Left lung (tissue), 10 donors: ENCODE data around the gene SHISA5. TPM values are rescaled to one million over a fixed set of nuclear protein-coding genes. Genes with fewer than 3 reads are reported as not detected.

Experiments
- ATAC-seq: fragments of 200-7000 bp; cut with Tn5 transposase; one replicate; pipeline ENCODE4 v1.9.1; 2020; ENCODE audit warnings: moderate library complexity
- DNase-seq, 4 donors: peaks; one replicate each; pipeline ENCODE4 v3.0.0-alpha.2; 2013 to 2020
- H3K27ac ChIP-seq, 2 donors: fragments of 200-600 bp; sonication (generic) in 1 of 2; one replicate each; pipeline versions ENCODE4 v1.5.0 to v1.8.0; 2020 to 2021
- H3K27me3 ChIP-seq, 2 donors: fragments of 200-600 bp; sonication (generic) in 1 of 2; one replicate each; pipeline versions ENCODE4 v1.5.0 to v1.8.0; 2020 to 2021
- H3K36me3 ChIP-seq, 2 donors: fragments of 200-600 bp; sonication (generic) in 1 of 2; one replicate each; pipeline versions ENCODE4 v1.5.0 to v1.8.0; 2020 to 2021
- H3K4me1 ChIP-seq, 2 donors: fragments of 200-600 bp; one replicate each; pipeline ENCODE4 v1.8.0; 2021
- H3K4me3 ChIP-seq, 2 donors: fragments of 200-600 bp; sonication (generic) in 1 of 2; one replicate each; pipeline versions ENCODE4 v1.5.0 to v1.8.0; 2020 to 2021; ENCODE audit warnings: mild to moderate bottlenecking in 1 of 2
- H3K9me3 ChIP-seq, 2 donors: fragments of 200-600 bp; sonication (generic) in 1 of 2; one replicate each; pipeline versions ENCODE4 v1.5.0 to v1.8.0; 2020 to 2021
- CTCF ChIP-seq, 2 donors: fragments of 200-600 bp; sonication (generic) in 1 of 2; IDR thresholded peaks; one replicate each; pipeline versions ENCODE4 v1.5.0 to v1.8.0; 2021; ENCODE audit warnings: antibody characterized with exemption in 2 of 2
- intact Hi-C, 2 donors: fragments of 100-400 bp; cut with DNase I; formaldehyde crosslinking; loops; one replicate each; pipeline versions ENCODE4 v1.11.2 to v1.14.2; 2022
- microRNA-seq, 2 donors: library from miRNA; unstranded; fragments of <30 nt; microRNA quantifications; one replicate each; pipeline ENCODE4, GENCODE V29; 2019
- polyA plus RNA-seq, 6 donors: library from polyadenylated mRNA; unstranded; fragments of 120-200 nt; gene quantifications; one replicate each; pipeline ENCODE4 v1.2.1, GENCODE V29; 2013; ENCODE audit not compliant: insufficient read length in 6 of 6
- total RNA-seq, 2 donors: library from RNA; stranded (reverse); fragmentation: NEBNext Ultra II Directional; extraction: Animal tissue kit (Norgen Biotek cat#: 25700); gene quantifications; one replicate each; pipeline ENCODE4 v1.2.1, GENCODE V29; 2021
- donor health status: DM: no; HTN: yes; CAD: no.
- donor health status: DM: no; HTN: no; CAD: no.

Gene SHISA5
- total and polyA plus RNA-seq, 8 donors = 99.2 to 206 (median 114) TPM

GRCh38 chr3:48419149-48419548 is 84.8 kb downstream of the SHISA5 start:
- H3K9me3 ChIP-seq = no peaks in the 10 kb centered on the region
- no peak overlapping the region for H3K27ac ChIP-seq
- ATAC-seq (no peak), DNase-seq (peak in 1 of 4 donors; percentile 35)
- intact Hi-C loops = no loop called here
- peaks cover 0 to 58% of the 10 kb centered on the region in 2 donors for H3K36me3 ChIP-seq
- no peak overlapping the region for H3K4me3 ChIP-seq
- no peak for TF ChIP-seq CTCF (IDR thresholded peaks at IDR 0.05)
- H3K4me1 ChIP-seq = no peaks in the 10 kb centered on the region
- no peaks in the 10 kb centered on the region for H3K27me3 ChIP-seq

GRCh38 chr3:48418651-48419050 is 85.3 kb downstream of the SHISA5 start:
- Histone ChIP-seq H3K4me3 (no peak overlapping the region), H3K27me3 (no peaks in the 10 kb centered on the region), H3K9me3 (no peaks in the 10 kb centered on the region), H3K4me1 (no peaks in the 10 kb centered on the region), H3K36me3 (peaks cover 0 to 63% of the 10 kb centered on the region in 2 donors), H3K27ac (no peak overlapping the region)
- intact Hi-C loops = no loop called here
- ATAC-seq = no peak
- peak in 1 of 4 donors; percentile 50 for DNase-seq
- no peak for TF ChIP-seq CTCF (IDR thresholded peaks at IDR 0.05)

- no peak for ATAC-seq
- peaks cover 0 to 62% of the 10 kb centered on the region in 2 donors for H3K36me3 ChIP-seq
- H3K27ac ChIP-seq = no peak overlapping the region
These were observed 85.8 kb downstream of the SHISA5 start for GRCh38 chr3:48418140-48418539.

More at GRCh38 chr3:48418140-48418539, 85.8 kb downstream of the SHISA5 start:
- H3K4me3 ChIP-seq = no peak overlapping the region
- DNase-seq = peak in 1 of 4 donors; percentile 67
- no peaks in the 10 kb centered on the region for H3K4me1 ChIP-seq
- H3K27me3 ChIP-seq = no peaks in the 10 kb centered on the region
- no peak for TF ChIP-seq CTCF (IDR thresholded peaks at IDR 0.05)
- intact Hi-C loops = no loop called here
- H3K9me3 ChIP-seq = no peaks in the 10 kb centered on the region

Small RNAs within 50 kb of the gene (microRNA-seq; reads per million reads assigned to microRNA genes)
- 0 to 0.34 reads per million in 2 donors for gene MIR6823

Other genes with a start within 250 kb of the SHISA5 start
- 10 to 100 TPM; 26.5 to 29.0 TPM for gene NME6, start 202.8 kb downstream of the SHISA5 start, total RNA-seq
- 10 to 100 TPM; 27.0 to 30.9 (median 29.5) TPM for gene NME6, start 202.8 kb downstream of the SHISA5 start, polyA plus RNA-seq
- gene SPINK8, start 170.5 kb downstream of the SHISA5 start, total RNA-seq = not detected
- gene SPINK8, start 170.5 kb downstream of the SHISA5 start, polyA plus RNA-seq = not detected
- gene FBXW12, start 132.0 kb downstream of the SHISA5 start, total RNA-seq = not detected
- gene FBXW12, start 132.0 kb downstream of the SHISA5 start, polyA plus RNA-seq = under 1 TPM; 0.24 to 0.44 (median 0.37) TPM
- gene PLXNB1, start 74.1 kb downstream of the SHISA5 start, total RNA-seq = 100 to 1,000 TPM in 1 of 2 donors, 10 to 100 TPM in 1; 65.0 to 128 TPM
- gene PLXNB1, start 74.1 kb downstream of the SHISA5 start, polyA plus RNA-seq = 100 to 1,000 TPM in 4 of 6 donors, 10 to 100 TPM in 2; 89.0 to 161 (median 109) TPM
- 10 to 100 TPM; 13.4 to 14.7 TPM for gene CCDC51, start 64.1 kb downstream of the SHISA5 start, total RNA-seq
- gene CCDC51, start 64.1 kb downstream of the SHISA5 start, polyA plus RNA-seq = 10 to 100 TPM; 13.5 to 16.2 (median 15.1) TPM
- gene TMA7, start 63.9 kb downstream of the SHISA5 start, total RNA-seq = 100 to 1,000 TPM; 174 to 211 TPM
- 100 to 1,000 TPM; 214 to 288 (median 258) TPM for gene TMA7, start 63.9 kb downstream of the SHISA5 start, polyA plus RNA-seq
- gene ATRIP, start 57.4 kb downstream of the SHISA5 start, total RNA-seq = 1 to 10 TPM; 7.4 to 9.9 TPM
- 10 to 100 TPM; 10.4 to 14.4 (median 12.6) TPM for gene ATRIP, start 57.4 kb downstream of the SHISA5 start, polyA plus RNA-seq
- gene PFKFB4, start 52.6 kb upstream of the SHISA5 start, total RNA-seq = 10 to 100 TPM in 1 of 2 donors, 1 to 10 TPM in 1; 7.8 to 16.1 TPM
- gene PFKFB4, start 52.6 kb upstream of the SHISA5 start, polyA plus RNA-seq = 10 to 100 TPM in 2 of 6 donors, 1 to 10 TPM in 4; 6.5 to 18.8 (median 7.6) TPM
- under 1 TPM in 1 of 2 donors, not detected in 1; 0.37 TPM for gene UCN2, start 59.6 kb upstream of the SHISA5 start, total RNA-seq
- under 1 TPM in 5 of 6 donors, not detected in 1; 0.11 to 0.24 (median 0.18) TPM for gene UCN2, start 59.6 kb upstream of the SHISA5 start, polyA plus RNA-seq
- 1 to 10 TPM; 7.2 to 9.2 TPM for gene COL7A1, start 91.2 kb upstream of the SHISA5 start, total RNA-seq
- gene COL7A1, start 91.2 kb upstream of the SHISA5 start, polyA plus RNA-seq = 10 to 100 TPM in 2 of 6 donors, 1 to 10 TPM in 4; 8.5 to 13.2 (median 9.6) TPM
- gene UQCRC1, start 105.5 kb upstream of the SHISA5 start, total RNA-seq = 100 to 1,000 TPM; 148 to 203 TPM
- 100 to 1,000 TPM; 153 to 174 (median 166) TPM for gene UQCRC1, start 105.5 kb upstream of the SHISA5 start, polyA plus RNA-seq
- gene TMEM89, start 117.6 kb upstream of the SHISA5 start, total RNA-seq = not detected
- gene TMEM89, start 117.6 kb upstream of the SHISA5 start, polyA plus RNA-seq = not detected
- gene SLC26A6, start 131.3 kb upstream of the SHISA5 start, total RNA-seq = 10 to 100 TPM; 32.0 to 34.9 TPM
- gene SLC26A6, start 131.3 kb upstream of the SHISA5 start, polyA plus RNA-seq = 10 to 100 TPM; 14.0 to 21.8 (median 15.3) TPM
- 1 to 10 TPM in 1 of 2 donors, under 1 TPM in 1; 0.93 to 1.2 TPM for gene CELSR3, start 158.7 kb upstream of the SHISA5 start, total RNA-seq
- 1 to 10 TPM in 2 of 6 donors, under 1 TPM in 4; 0.79 to 1.7 (median 0.90) TPM for gene CELSR3, start 158.7 kb upstream of the SHISA5 start, polyA plus RNA-seq
- gene NCKIPSD, start 181.7 kb upstream of the SHISA5 start, total RNA-seq = 10 to 100 TPM; 15.6 to 16.0 TPM
- 10 to 100 TPM; 13.4 to 20.5 (median 17.4) TPM for gene NCKIPSD, start 181.7 kb upstream of the SHISA5 start, polyA plus RNA-seq
- 10 to 100 TPM; 58.6 to 74.5 TPM for gene IP6K2, start 213.0 kb upstream of the SHISA5 start, total RNA-seq
- 100 to 1,000 TPM; 188 to 231 (median 215) TPM for gene IP6K2, start 213.0 kb upstream of the SHISA5 start, polyA plus RNA-seq